COLO829 (cell line): ENCODE measurements around the gene SCAMP4.

Experiments
- DNase-seq: peaks from one replicate; pipeline ENCODE4 v3.0.0; 2012; ENCODE audit warnings: low spot score

Gene SCAMP4

GRCh38 chr19:1957562-1958248, 52.5 kb downstream of the SCAMP4 start:
- no peak for DNase-seq

GRCh38 chr19:1959928-1960589, 54.9 kb downstream of the SCAMP4 start:
- no peak for DNase-seq

- no peak for DNase-seq
Measured at GRCh38 chr19:1961000-1961883, 56.0 kb downstream of the SCAMP4 start.

GRCh38 chr19:1962674-1963073, 57.5 kb downstream of the SCAMP4 start:
- DNase-seq, result no peak

- no peak for DNase-seq
Measured at GRCh38 chr19:1967087-1967608, 61.9 kb downstream of the SCAMP4 start.

GRCh38 chr19:1968279-1969175, 63.3 kb downstream of the SCAMP4 start:
- no peak for DNase-seq

- DNase-seq, result no peak
Measured at GRCh38 chr19:1969176-1970002, 64.2 kb downstream of the SCAMP4 start.

- no peak for DNase-seq
Measured at GRCh38 chr19:1970003-1970805, 65.0 kb downstream of the SCAMP4 start.

- DNase-seq, result no peak
Measured at GRCh38 chr19:1970806-1971502, 65.8 kb downstream of the SCAMP4 start.

GRCh38 chr19:1974381-1975161, 69.4 kb downstream of the SCAMP4 start:
- no peak for DNase-seq

GRCh38 chr19:1975162-1975480, 69.9 kb downstream of the SCAMP4 start:
- DNase-seq, result no peak
